ENCODE results near the gene ARID5A. TPM values are rescaled to one million over a fixed set of nuclear protein-coding genes. Genes with fewer than 3 reads are reported as not detected.
"Not testable (repeated sequence)": the region's sequence is repeated elsewhere in the genome, so short reads cannot be mapped to it uniquely, and the experiment has no call there.

Gene ARID5A
- total RNA-seq, 1 donor from 2014 or later = 7.1 TPM

DNA sequence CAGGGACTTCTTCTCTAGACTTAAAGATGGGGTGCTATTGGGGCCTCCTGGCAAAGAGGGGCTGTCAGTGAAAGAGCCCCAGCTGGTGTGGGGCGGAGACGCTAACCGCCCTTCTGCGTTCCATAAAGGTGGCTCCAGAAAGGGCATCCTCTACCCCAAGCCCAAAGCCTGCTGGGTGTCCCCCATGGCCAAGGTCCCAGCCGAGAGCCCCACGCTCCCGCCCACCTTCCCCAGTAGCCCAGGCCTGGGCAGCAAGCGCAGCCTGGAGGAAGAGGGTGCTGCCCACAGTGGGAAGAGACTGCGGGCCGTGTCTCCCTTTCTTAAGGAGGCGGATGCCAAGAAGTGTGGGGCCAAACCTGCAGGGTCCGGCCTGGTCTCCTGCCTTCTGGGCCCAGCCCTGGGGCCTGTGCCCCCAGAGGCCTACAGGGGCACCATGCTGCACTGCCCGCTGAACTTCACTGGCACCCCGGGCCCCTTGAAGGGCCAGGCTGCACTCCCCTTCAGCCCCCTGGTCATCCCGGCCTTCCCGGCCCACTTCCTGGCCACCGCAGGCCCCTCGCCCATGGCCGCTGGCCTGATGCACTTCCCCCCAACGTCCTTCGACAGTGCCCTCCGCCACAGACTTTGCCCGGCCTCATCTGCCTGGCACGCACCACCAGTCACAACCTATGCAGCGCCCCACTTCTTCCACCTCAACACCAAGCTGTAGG is 15.2 kb downstream of the ARID5A start:
- Mint-ChIP-seq H3K9me3 (ENCODE audit: low read depth) (no peaks in the 10 kb centered on the region), H3K4me3 (ENCODE audit: low read depth) (no peak overlapping the region), H3K27me3 (no peaks in the 10 kb centered on the region), H3K27ac (no peak overlapping the region), H3K36me3 (ENCODE audit: insufficient read depth) (peaks cover 2% of the 10 kb centered on the region), H3K4me1 (ENCODE audit: low read depth) (peaks cover 6% of the 10 kb centered on the region)
- TF ChIP-seq, protein P1, sequence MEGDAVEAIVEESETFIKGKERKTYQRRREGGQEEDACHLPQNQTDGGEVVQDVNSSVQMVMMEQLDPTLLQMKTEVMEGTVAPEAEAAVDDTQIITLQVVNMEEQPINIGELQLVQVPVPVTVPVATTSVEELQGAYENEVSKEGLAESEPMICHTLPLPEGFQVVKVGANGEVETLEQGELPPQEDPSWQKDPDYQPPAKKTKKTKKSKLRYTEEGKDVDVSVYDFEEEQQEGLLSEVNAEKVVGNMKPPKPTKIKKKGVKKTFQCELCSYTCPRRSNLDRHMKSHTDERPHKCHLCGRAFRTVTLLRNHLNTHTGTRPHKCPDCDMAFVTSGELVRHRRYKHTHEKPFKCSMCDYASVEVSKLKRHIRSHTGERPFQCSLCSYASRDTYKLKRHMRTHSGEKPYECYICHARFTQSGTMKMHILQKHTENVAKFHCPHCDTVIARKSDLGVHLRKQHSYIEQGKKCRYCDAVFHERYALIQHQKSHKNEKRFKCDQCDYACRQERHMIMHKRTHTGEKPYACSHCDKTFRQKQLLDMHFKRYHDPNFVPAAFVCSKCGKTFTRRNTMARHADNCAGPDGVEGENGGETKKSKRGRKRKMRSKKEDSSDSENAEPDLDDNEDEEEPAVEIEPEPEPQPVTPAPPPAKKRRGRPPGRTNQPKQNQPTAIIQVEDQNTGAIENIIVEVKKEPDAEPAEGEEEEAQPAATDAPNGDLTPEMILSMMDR (IDR thresholded peaks at IDR 0.05; ENCODE audit: unreplicated experiment) = no peak
- no peak for DNase-seq (ENCODE audit: low spot score, unreplicated experiment)

DNA sequence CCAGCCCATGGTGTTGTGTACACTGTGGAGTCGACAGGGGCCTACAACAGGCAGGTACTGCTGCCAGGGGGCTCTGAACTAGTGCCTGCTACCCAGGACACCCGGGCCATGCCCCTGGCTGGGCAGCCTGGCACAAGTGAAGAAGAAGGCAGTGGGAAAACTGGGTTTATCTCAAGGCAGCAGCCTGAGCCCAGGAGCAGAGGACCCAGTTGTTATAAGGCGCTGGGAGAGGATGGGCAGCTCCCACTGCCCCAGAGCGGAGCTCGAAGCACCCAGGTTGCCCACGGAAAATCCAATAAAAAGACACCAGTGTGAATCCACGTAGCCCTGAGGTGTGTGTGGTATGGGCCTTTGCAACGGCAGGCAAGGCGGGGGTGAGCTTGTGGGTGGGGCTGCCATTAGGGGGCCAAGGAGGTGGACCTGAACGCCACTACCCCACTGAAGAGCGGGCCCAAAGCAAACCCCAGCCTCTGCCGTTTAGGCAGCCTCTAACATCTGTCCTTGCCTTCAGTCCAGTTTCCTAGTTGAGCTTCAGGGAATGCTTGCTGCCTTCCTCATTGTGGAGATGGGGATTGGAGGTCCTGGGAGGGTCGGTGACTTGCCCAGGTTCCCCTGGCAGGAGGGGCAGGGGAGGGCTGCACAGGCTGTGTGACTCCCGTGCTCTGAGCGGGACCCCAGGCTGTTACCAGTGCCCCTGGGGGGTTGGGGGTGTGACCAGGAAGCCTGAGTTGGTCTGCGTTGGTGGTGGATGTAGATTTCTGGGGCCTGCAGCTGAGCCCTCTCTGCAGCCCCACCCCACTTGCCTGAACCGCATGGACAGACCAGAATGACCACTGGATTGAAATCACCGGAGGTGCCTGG is 16.0 kb downstream of the ARID5A start:
- no peak for DNase-seq (ENCODE audit: low spot score, unreplicated experiment)
- Mint-ChIP-seq H3K9me3 (ENCODE audit: low read depth) (no peaks in the 10 kb centered on the region), H3K4me3 (ENCODE audit: low read depth) (no peak overlapping the region), H3K4me1 (ENCODE audit: low read depth) (peaks cover 8% of the 10 kb centered on the region), H3K27me3 (no peaks in the 10 kb centered on the region), H3K27ac (no peak overlapping the region), H3K36me3 (ENCODE audit: insufficient read depth) (peaks cover under 1% of the 10 kb centered on the region)
- TF ChIP-seq, protein P1 (IDR thresholded peaks at IDR 0.05; ENCODE audit: unreplicated experiment) = no peak

DNA sequence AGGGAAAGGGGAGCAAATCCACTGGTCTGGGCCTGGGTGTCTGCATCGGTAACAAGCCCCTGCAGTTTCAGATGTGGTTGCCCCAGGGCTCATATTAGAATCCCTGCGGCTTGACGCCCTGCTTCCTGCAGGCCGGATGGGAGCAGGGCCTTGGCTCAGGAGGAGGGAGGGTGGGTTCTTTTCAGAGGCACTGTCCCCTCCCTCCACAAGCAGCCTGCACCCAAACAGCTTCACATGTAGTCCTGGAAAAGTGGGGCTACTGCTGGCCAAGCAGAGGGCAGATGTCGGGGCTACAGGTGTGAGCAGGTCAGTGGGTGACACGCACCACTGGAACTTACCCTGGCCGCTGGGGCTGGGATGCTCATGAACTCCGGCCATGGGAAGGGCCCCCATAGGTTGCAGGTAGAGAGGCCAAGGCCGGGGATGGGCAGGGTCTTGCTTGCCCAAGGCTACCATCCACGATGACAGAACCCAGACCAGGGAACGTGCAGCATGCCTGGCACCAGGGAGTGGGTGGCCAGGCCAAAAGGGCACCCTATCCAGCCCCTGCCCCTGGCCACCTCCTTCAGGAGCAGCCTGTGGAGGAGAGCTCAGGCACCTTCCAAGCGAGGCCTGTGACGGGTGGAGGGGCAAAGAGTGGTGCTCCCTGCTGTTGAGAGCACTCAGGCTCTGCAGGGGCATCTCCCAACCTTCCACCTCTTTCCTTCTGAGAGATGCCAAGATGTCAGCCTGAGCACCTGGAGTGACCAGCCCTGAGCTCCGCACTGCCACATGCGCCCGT is 16.8 kb downstream of the ARID5A start:
- Mint-ChIP-seq H3K4me3 (ENCODE audit: low read depth) (no peak overlapping the region), H3K27me3 (no peaks in the 10 kb centered on the region), H3K36me3 (ENCODE audit: insufficient read depth) (no peaks in the 10 kb centered on the region), H3K4me1 (ENCODE audit: low read depth) (peaks cover 8% of the 10 kb centered on the region), H3K9me3 (ENCODE audit: low read depth) (no peaks in the 10 kb centered on the region), H3K27ac (no peak overlapping the region)
- TF ChIP-seq, protein P1 (IDR thresholded peaks at IDR 0.05; ENCODE audit: unreplicated experiment) = no peak
- no peak for DNase-seq (ENCODE audit: low spot score, unreplicated experiment)

DNA sequence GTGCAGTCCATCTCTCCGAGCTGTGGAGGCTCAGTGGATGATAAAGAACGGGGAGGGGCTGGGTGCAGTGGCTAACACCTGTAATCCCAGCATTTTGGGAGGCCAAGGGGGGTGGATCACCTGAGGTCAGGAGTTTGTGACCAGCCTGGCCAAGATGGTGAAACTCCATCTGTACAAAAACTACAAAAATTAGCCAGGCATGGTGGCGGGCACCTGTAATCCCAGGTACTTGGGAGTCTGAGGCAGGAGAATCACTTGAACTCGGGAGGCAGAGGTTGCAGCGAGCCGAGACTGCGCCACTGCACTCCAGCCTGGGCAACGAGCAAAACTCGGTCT is 17.4 kb downstream of the ARID5A start:
- H3K4me1 Mint-ChIP-seq (ENCODE audit: low read depth); H3K4me3 Mint-ChIP-seq (ENCODE audit: low read depth); H3K36me3 Mint-ChIP-seq (ENCODE audit: insufficient read depth); DNase-seq (ENCODE audit: low spot score, unreplicated experiment); H3K27ac Mint-ChIP-seq; H3K9me3 Mint-ChIP-seq (ENCODE audit: low read depth); H3K27me3 Mint-ChIP-seq: not testable (repeated sequence)

DNA sequence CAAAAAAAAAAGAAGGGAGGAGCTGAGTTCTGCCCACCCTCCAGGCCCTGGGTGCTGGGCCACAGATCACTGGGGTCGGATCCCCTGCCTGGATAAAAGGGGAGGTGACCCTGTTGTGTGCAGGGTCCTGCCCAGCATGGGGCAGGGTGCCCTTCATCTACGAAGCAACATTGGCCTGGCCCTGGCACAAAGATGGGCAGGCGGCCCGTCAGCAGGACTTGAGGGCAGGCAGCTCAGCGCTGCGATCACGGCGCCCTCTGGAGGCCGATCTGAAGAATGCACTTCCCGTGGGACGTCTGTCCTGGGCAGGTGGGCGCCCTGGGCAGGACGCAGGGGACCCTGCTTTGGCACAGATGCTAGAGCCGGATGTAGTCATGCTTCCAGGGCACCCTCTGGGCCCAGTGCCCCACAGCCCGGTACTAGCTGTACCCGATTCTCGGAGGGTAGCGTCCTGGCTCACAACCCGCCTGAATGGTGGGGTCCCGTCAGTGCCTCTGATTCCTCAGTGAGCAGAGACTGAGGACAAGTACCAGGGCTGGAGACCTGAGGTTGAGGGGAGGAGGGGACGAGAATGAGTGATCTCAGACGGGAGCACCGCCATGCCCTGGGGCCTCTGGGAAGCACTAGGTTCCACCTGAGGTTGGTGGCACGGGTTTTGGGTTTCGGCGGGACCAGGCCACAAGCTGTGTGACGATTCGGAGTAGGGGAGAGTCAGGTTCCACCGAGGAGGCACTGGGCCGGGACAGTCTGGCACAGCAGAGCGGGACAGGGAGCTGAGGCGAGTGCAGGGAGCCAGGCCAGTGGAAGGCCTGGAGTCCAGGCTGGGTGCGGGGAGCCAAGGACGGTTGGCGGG is 18.0 kb downstream of the ARID5A start:
- Mint-ChIP-seq H3K36me3 (ENCODE audit: insufficient read depth) (no peaks in the 10 kb centered on the region), H3K4me1 (ENCODE audit: low read depth) (peaks cover 8% of the 10 kb centered on the region), H3K27ac (no peak overlapping the region)

More for the DNA sequence above, 18.0 kb downstream of the ARID5A start:
- Mint-ChIP-seq H3K9me3 (ENCODE audit: low read depth) (no peaks in the 10 kb centered on the region), H3K4me3 (ENCODE audit: low read depth) (no peak overlapping the region), H3K27me3 (no peaks in the 10 kb centered on the region)
- DNase-seq (ENCODE audit: low spot score, unreplicated experiment) = peak; percentile 51
- TF ChIP-seq, protein P1 (IDR thresholded peaks at IDR 0.05; ENCODE audit: unreplicated experiment) = peak; percentile 95

All from progenitor cell of endocrine pancreas (in vitro differentiated cells).